SK-N-SH treated with all-trans-retinoic acid at 6 μM for 48 hours (cell line): ENCODE results near the gene PSMC3IP.

Experiments
- CREB5 ChIP-seq: fragments of 250-450 bp; sonication (Bioruptor Pico); IDR thresholded peaks from 2 replicates; pipeline ENCODE4 v1.5.1; 2020; ENCODE audit warnings: low read depth, mild to moderate bottlenecking, moderate library complexity
- ZNF70 ChIP-seq: fragments of 450-650 bp; formaldehyde crosslinking; IDR thresholded peaks from 2 replicates; pipeline ENCODE4 v1.5.0; 2020; ENCODE audit warnings: mild to moderate bottlenecking, moderate library complexity

DNA sequence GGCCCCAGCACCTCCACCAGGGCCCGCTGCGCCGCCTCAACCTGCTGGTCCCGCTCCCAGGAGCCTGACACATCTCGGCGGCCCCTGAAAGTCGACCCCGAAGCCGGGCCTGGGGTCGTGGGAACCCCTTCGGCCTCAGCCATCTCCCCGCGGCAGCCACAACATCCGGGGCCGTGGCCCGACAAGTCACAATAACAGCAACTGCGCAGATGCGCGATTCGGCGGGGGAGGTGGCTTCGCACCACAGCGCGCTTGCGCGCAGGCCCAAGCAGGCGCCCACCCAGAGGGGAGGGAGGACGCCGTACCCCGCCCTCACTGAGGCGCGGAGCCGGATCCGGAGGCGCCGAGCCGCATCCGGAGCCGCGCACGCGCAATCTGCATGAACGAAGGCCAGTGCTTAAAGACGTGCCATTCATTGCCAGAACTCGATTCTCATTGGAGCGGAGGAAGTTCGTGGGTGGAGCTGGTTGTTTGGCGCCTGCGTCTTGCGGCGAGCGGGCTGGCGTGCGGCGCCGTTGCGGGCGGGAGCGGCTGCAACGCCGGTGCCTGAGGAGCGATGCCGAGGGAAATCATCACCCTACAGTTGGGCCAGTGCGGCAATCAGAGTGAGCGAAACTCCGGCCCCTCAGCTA, 31.8 kb upstream of the PSMC3IP start, which contains the start of the genes RETREG3 and TUBG1:
- TF ChIP-seq ZNF70 (CRISPR knock-in tag) (no peak), CREB5 (no peak)
